Spinal cord (tissue), 10 donors: ENCODE results near the gene EFL1. TPM values are rescaled to one million over a fixed set of nuclear protein-coding genes. Genes with fewer than 3 reads are reported as not detected.

Source experiments
- DNase-seq, 6 donors: peaks; one replicate each; pipeline versions ENCODE4 v3.0.0 to v3.0.0-alpha.2; 2013 to 2015; ENCODE audit warnings: low spot score in 6 of 6, low read depth in 4 of 6
- H3K27ac ChIP-seq: one replicate; pipeline ENCODE4 v1.5.1; 2013; ENCODE audit warnings: low read depth, low read length, control low read depth
- H3K27me3 ChIP-seq: one replicate; pipeline ENCODE4 v1.6.1; 2013; ENCODE audit warnings: low read length; ENCODE audit not compliant: control insufficient read depth, insufficient read depth
- H3K36me3 ChIP-seq: one replicate; pipeline ENCODE4 v1.6.1; 2013; ENCODE audit warnings: low read length; ENCODE audit not compliant: control insufficient read depth, insufficient read depth
- H3K4me1 ChIP-seq: one replicate; pipeline ENCODE4 v1.6.1; 2013; ENCODE audit warnings: low read length; ENCODE audit not compliant: control insufficient read depth, insufficient read depth
- H3K4me3 ChIP-seq: one replicate; pipeline ENCODE4 v1.5.1; 2013; ENCODE audit warnings: low read depth, low read length, control low read depth
- H3K9me3 ChIP-seq: one replicate; pipeline ENCODE4 v1.6.1; 2013; ENCODE audit warnings: low read length; ENCODE audit not compliant: control insufficient read depth, insufficient read depth
- WGBS: methylation state at CpG from one replicate; pipeline ENCODE4 v1.1.5; 2013; ENCODE audit warnings: missing lambda C conversion rate; ENCODE audit not compliant: insufficient coverage; 5-methylcytosine and 5-hydroxymethylcytosine counted together
- polyA plus RNA-seq, 2 donors: library from polyadenylated mRNA; unstranded; fragments of 120-200 nt; gene quantifications; one replicate each; pipeline ENCODE4 v1.2.1, GENCODE V29; 2013; ENCODE audit not compliant: insufficient read length in 2 of 2
- total RNA-seq, 2 donors: library from RNA; depleted of rRNA in 1 of 2; stranded (reverse); fragments of 120-200 nt in 1 of 2; fragments of >200 nt in 1 of 2; gene quantifications; one replicate each; pipeline versions ENCODE4 v1.2.3 to v1.2.4, GENCODE V29; 2013 to 2014
- donor health status: healthy.

Gene EFL1
- total and polyA plus RNA-seq, 4 donors = 15.0 to 21.4 (median 18.8) TPM

DNA sequence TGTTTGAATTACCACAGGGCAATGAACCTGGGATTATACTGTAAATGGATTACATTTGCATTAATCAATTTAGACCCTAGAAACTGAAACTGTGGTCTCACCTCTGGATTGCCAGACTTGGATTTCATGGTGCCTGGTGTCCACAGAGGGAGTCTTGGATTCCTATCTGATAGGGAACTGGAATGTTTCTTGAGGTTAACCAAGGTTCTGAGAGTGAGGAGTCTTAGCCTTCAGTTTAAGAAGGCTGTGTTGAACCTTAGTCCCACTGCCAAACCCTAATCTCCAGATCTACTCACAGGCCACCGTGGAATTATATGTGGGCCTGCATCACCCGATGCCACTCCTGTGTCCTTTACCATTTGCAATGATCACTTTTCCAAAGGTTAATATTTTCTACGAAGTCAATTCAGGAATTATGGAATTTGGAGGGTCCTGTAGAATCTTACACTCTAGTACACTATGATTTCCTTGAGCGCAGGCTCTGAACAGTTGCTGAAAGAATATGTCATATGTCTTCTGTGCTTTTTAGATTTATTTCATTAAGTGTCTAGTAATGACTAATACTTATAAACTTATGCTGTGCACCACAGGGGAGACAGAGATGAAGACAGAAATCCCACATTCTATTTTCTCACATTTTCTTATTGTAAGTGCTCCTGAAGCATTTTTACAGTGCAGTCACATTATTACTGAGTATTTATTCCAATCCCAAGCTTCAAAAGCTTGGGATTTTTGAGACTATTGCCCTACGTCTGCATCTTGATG is 87.9 kb downstream of the EFL1 start:
- Histone ChIP-seq H3K9me3 (no peaks in the 10 kb centered on the region), H3K27ac (no peak overlapping the region), H3K36me3 (no peaks in the 10 kb centered on the region), H3K4me3 (no peak overlapping the region), H3K4me1 (no peaks in the 10 kb centered on the region), H3K27me3 (no peaks in the 10 kb centered on the region)
- no CpG with 5 or more reads among the region's 5 CpGs for WGBS
- DNase-seq = no peak

DNA sequence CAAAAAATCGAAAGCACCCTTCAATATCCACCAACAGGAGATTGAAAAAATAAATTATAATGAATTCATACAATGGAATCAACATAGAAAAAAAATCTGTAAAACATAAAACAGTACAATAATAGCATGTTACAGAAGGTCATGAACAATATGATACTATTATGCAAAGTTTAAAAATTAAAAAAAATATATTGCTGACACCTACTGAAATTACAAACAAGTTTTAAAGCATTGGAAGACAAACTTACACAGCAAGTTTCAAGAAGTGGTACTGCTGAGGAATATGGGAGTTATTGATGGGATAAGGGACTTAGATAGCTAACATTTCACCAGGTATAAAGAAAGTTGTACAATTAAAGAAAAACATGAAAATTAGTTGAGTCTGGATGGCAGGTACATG is 89.4 kb downstream of the EFL1 start:
- no CpG with 5 or more reads among the region's 1 CpG for WGBS
- no peak overlapping the region for H3K27ac ChIP-seq
- no peaks in the 10 kb centered on the region for H3K4me1 ChIP-seq
- no peaks in the 10 kb centered on the region for H3K27me3 ChIP-seq
- no peaks in the 10 kb centered on the region for H3K36me3 ChIP-seq
- DNase-seq = no peak
- H3K4me3 ChIP-seq = no peak overlapping the region
- no peaks in the 10 kb centered on the region for H3K9me3 ChIP-seq

DNA sequence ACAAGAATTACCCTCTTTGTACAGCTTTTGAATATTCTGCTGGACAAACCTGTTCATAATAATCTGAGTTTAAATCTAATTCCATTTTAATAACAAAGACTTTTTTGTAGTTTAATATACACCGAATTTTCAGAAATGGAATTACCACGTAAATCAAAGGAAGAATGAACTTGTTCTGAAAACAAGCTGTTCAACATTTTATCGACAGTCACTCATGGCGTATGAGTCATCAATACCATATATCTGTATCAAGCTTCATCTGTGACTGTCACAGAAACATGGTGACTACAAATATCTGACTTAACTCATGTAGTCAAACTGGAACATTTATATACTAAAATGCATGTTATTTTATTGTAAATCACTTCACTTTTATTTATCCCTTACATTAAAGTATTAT is 90.0 kb downstream of the EFL1 start:
- no peak overlapping the region for H3K4me3 ChIP-seq
- DNase-seq = no peak
- H3K27ac ChIP-seq = no peak overlapping the region
- H3K27me3 ChIP-seq = no peaks in the 10 kb centered on the region
- no peaks in the 10 kb centered on the region for H3K9me3 ChIP-seq
- H3K36me3 ChIP-seq = no peaks in the 10 kb centered on the region
- WGBS = 100% methylated on average over 2 of the region's 4 CpGs
- no peaks in the 10 kb centered on the region for H3K4me1 ChIP-seq

DNA sequence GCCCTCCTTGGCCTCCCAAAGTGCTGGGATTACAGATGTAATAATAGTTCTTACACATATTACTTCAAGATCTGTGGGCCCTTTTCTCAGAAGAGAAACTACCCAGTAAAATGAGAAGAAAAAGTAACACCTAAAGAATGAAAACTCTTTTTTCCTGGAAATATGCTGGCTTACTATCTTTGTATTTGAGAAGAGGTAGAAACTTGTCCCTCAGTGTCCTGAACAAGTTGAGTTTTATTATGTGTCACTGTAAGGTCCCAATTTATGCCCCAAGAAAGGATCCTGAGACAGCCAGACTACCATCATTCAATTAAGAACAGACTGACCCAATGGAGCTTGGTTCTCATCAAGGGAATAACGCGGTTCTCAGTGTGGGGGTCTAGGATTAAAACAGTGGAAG is 93.8 kb downstream of the EFL1 start:
- Histone ChIP-seq H3K27ac (no peak overlapping the region), H3K9me3 (no peaks in the 10 kb centered on the region), H3K36me3 (no peaks in the 10 kb centered on the region), H3K4me3 (no peak overlapping the region), H3K4me1 (no peaks in the 10 kb centered on the region), H3K27me3 (no peaks in the 10 kb centered on the region)
- WGBS = 80% methylated on average over 2 of the region's 2 CpGs
- DNase-seq = no peak

DNA sequence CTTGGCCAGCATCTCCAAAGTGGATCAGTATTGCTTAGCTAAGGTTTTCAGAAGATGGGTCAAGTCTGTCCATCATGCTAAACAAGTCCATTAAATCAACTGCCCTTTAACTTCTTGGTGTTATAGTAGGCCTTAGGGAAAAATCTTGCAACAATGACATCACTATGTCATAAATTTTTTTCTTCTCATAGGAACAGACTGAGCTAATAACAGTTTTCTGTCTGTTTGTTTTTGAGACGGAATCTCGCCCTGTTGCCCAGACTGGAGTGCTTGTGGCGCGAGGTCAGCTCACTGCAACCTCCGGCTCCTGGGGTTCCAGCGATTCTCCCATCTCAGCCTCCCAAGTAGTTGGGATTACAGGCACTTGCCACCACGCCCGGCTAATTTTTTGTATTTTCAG is 94.2 kb downstream of the EFL1 start:
- Histone ChIP-seq H3K9me3 (no peaks in the 10 kb centered on the region), H3K4me3 (no peak overlapping the region), H3K27me3 (no peaks in the 10 kb centered on the region), H3K36me3 (peaks cover 1% of the 10 kb centered on the region), H3K27ac (no peak overlapping the region), H3K4me1 (no peaks in the 10 kb centered on the region)
- 100% methylated on average over 1 of the region's 8 CpGs for WGBS
- no peak for DNase-seq

DNA sequence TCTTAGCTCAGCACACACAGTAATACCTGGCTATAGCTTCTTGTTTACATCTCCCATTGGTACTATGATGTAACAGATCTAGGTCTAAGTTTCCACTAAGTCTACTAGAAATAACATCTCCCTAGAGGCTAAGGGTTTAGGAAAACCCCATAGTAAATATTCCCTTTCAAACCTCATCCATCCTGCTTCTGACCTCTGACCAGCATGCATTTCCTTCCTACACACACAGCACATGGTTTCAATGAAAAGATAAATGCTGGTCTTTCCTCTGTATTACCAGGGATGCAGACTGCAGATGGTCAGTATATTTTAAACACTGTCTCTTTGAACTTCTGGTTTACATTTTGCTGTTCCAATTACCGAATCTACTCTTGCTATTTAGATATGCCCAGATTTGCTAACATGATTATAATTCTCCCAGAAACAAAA is 96.6 kb downstream of the EFL1 start:
- H3K9me3 ChIP-seq = no peaks in the 10 kb centered on the region
- H3K27ac ChIP-seq = no peak overlapping the region
- no peak overlapping the region for H3K4me3 ChIP-seq
- no peaks in the 10 kb centered on the region for H3K4me1 ChIP-seq
- H3K27me3 ChIP-seq = no peaks in the 10 kb centered on the region
- DNase-seq = no peak
- H3K36me3 ChIP-seq = peaks cover 4% of the 10 kb centered on the region
- no CpG with 5 or more reads among the region's 1 CpG for WGBS

GRCh38 chr15:82159922-82160321 is 102.6 kb downstream of the EFL1 start:
- H3K27me3 ChIP-seq = no peaks in the 10 kb centered on the region
- WGBS = 100% methylated on average over 1 of the region's 2 CpGs
- no peak overlapping the region for H3K4me3 ChIP-seq
- no peak for DNase-seq
- no peaks in the 10 kb centered on the region for H3K4me1 ChIP-seq
- H3K27ac ChIP-seq = no peak overlapping the region
- H3K9me3 ChIP-seq = no peaks in the 10 kb centered on the region
- peaks cover 7% of the 10 kb centered on the region for H3K36me3 ChIP-seq

- H3K27me3 ChIP-seq = no peaks in the 10 kb centered on the region
- WGBS = 100% methylated on average over 1 of the region's 4 CpGs
- no peak overlapping the region for H3K27ac ChIP-seq
- no peaks in the 10 kb centered on the region for H3K4me1 ChIP-seq
- no peaks in the 10 kb centered on the region for H3K9me3 ChIP-seq
- peaks cover 7% of the 10 kb centered on the region for H3K36me3 ChIP-seq
- no peak for DNase-seq
- H3K4me3 ChIP-seq = no peak overlapping the region
These were observed 103.7 kb downstream of the EFL1 start for GRCh38 chr15:82158811-82159210.

DNA sequence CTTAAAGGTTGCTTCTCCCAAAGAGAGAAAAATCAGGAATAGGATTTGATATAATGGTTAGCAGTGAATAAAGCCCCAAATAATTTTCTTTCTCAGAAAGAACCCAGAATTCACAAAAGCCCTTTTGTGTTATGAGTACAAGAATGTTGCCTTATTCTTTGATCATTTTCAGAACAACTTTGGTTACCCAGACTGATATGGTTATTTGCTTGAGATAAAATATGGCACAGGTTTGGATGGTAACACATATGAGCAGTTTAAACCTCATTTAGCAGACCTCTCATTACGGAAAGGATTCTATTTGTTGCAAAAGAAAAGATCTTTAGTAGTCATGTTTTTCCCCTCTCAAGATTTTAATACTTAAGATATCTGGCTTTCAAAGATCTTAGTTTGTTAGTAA is 111.9 kb downstream of the EFL1 start:
- Histone ChIP-seq H3K4me1 (no peaks in the 10 kb centered on the region), H3K9me3 (no peaks in the 10 kb centered on the region), H3K36me3 (peaks cover 7% of the 10 kb centered on the region), H3K27me3 (no peaks in the 10 kb centered on the region), H3K4me3 (no peak overlapping the region), H3K27ac (no peak overlapping the region)
- no peak for DNase-seq
- WGBS = no CpG with 5 or more reads among the region's 1 CpG

DNA sequence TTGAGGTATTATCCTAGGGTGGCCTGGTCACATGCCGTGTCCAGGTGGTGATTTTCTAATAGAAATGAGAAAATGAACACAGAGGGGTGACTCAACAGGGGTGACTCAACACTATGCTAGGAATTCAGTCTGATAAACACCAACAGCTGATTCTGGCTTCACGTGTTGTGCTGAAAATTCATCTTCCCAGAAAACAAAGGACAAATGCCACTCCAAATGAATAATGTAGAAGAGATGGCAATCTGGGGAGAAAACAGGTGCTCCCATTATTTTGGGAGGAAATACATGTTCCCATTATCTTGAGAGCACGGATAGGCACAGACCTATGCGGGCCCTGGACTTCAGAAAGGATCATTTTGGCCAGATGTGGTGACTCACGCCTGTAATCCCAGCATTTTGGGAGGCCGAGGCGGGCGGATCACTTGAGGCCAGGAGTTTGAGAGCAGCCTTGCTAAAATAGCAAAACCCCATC is 115.5 kb downstream of the EFL1 start:
- no peaks in the 10 kb centered on the region for H3K27me3 ChIP-seq
- H3K36me3 ChIP-seq = peaks cover 10% of the 10 kb centered on the region
- 87% methylated on average over 4 of the region's 8 CpGs for WGBS
- no peaks in the 10 kb centered on the region for H3K9me3 ChIP-seq
- no peak for DNase-seq
- no peak overlapping the region for H3K4me3 ChIP-seq
- H3K4me1 ChIP-seq = no peaks in the 10 kb centered on the region
- H3K27ac ChIP-seq = no peak overlapping the region
